Activated CD4-positive, alpha-beta memory T cell treated with anti-CD3 and anti-CD28 coated beads for 36 hours (primary cell): Measurements from ENCODE around the gene ILDR2. TPM values are rescaled to one million over a fixed set of nuclear protein-coding genes. Genes with fewer than 3 reads are reported as not detected.
A peak's percentile ranks its signal among the peaks of the same experiment; 100 is the strongest.

Source experiments
- CTCF ChIA-PET: fragments of 350-600 bp; sonication (Branson Sonifier 250); formaldehyde crosslinking; loops from one replicate; lab custom pipeline; 2021; ENCODE audit warnings: antibody characterized with exemption, inconsistent platforms; lab: Charles Lee
- POLR2A ChIA-PET: fragments of 350-600 bp; sonication (Branson Sonifier 250); formaldehyde crosslinking; loops from one replicate; lab custom pipeline; 2021; ENCODE audit warnings: antibody characterized with exemption; lab: Charles Lee
- DNase-seq: peaks from one replicate; pipeline ENCODE4 v3.0.0-alpha.2; 2020
- H3K27ac Mint-ChIP-seq: one replicate; pipeline ENCODE4 v1.8.0; 2021; ENCODE audit warnings: mixed read lengths
- H3K27me3 Mint-ChIP-seq: one replicate; pipeline ENCODE4 v1.8.0; 2021; ENCODE audit warnings: mixed read lengths
- H3K36me3 Mint-ChIP-seq: one replicate; pipeline ENCODE4 v1.8.0; 2021; ENCODE audit warnings: mixed read lengths
- H3K4me1 Mint-ChIP-seq: one replicate; pipeline ENCODE4 v1.8.0; 2021; ENCODE audit warnings: low read depth, mixed read lengths
- H3K4me3 Mint-ChIP-seq: one replicate; pipeline ENCODE4 v1.8.0; 2021; ENCODE audit warnings: mild to moderate bottlenecking, mixed read lengths
- H3K9me3 Mint-ChIP-seq: one replicate; pipeline ENCODE4 v1.8.0; 2021; ENCODE audit warnings: mixed read lengths
- intact Hi-C: fragments of 100-400 bp; cut with micrococcal nuclease; formaldehyde crosslinking; loops from one replicate; pipeline ENCODE4 v1.15.1; 2023
- total RNA-seq, 2 experiments: library from RNA; stranded (reverse); gene quantifications; one replicate each; pipeline ENCODE4 v1.2.3, GENCODE V29; 2021

The ILDR2 gene
- total RNA-seq, 2 experiments from 2014 or later = 12.5 to 13.0 TPM

DNA sequence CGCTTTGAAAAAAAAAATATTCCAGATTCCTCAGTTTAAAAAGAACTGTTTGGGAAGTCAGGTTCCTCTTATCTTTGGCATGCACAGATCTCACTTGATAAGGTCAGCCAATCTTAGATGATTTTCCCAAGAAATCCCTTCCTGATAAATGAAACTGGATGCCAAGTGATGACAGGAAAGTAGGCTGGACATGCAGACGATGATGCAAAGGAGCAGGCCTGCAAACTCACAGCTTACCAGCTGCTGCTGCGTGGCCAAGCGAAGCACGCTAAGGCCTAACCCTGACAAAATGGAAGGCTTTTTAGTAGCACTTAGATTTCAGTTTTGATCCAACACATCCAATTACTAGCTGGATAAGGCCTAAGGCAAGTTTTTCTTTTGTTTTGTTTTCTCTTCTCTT is 109.4 kb downstream of the ILDR2 start:
- Mint-ChIP-seq H3K9me3 (no peaks in the 10 kb centered on the region), H3K27me3 (no peaks in the 10 kb centered on the region), H3K4me3 (no peak overlapping the region), H3K27ac (no peak overlapping the region), H3K4me1 (peaks cover 27% of the 10 kb centered on the region), H3K36me3 (peaks cover 29% of the 10 kb centered on the region)
- DNase-seq = no peak
- intact Hi-C loops = no loop called here
- CTCF ChIA-PET = no interaction called here
- POLR2A ChIA-PET = no interaction called here

- peak overlapping the region; percentile 9 for H3K27ac Mint-ChIP-seq
- H3K27me3 Mint-ChIP-seq = no peaks in the 10 kb centered on the region
- H3K4me1 Mint-ChIP-seq = peaks cover 14% of the 10 kb centered on the region
- H3K4me3 Mint-ChIP-seq = no peak overlapping the region
- POLR2A ChIA-PET = no interaction called here
- H3K9me3 Mint-ChIP-seq = no peaks in the 10 kb centered on the region
- no peak for DNase-seq
- peaks cover 37% of the 10 kb centered on the region for H3K36me3 Mint-ChIP-seq
- CTCF ChIA-PET = no interaction called here
- intact Hi-C loops = loop anchor here (10.0 kb wide), 1 partner anchor 1095 kb away; the partner anchor contains the start of gene TMCO1
These were observed 115.7 kb downstream of the ILDR2 start for GRCh38 chr1:166859597-166859996.

DNA sequence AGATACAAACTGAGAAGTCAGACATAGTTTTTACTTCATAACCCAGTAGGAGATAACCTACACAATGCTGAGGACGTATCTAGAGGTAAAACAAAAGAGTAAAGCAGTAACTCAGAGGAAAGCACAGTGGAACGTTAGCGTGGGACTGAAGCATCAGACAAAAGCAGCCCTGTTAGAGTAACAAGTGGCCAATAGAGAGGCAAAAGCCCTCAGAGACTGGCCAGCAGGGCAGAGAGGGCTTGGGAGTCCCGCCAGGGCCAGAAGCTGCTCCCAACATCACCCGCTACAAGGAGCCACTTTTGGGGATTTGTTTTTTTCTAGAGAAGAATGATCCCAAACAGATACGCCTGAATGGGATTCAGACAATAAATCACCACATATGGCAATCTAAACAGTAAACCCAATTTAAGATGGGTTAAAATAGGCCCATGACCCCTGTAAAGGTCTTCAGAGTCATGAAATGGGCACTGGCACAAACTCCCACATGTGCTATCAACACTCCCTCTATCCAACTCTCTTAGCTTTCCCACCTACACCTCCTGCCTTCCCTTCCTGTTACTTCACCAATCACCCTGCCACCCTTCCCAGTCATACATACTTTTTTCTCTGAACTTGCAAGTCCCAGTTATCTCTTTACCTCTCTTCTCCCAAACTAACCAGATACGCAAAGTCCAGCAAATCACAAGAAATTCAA is 116.5 kb downstream of the ILDR2 start:
- Mint-ChIP-seq H3K27me3 (no peaks in the 10 kb centered on the region), H3K27ac (peak overlapping the region; percentile 9), H3K4me1 (peaks cover 19% of the 10 kb centered on the region), H3K4me3 (no peak overlapping the region), H3K9me3 (no peaks in the 10 kb centered on the region), H3K36me3 (peaks cover 40% of the 10 kb centered on the region)
- DNase-seq = no peak
- POLR2A ChIA-PET = interaction anchor here (1.5 kb wide), 1 partner anchor 17 kb away, joined by 5 read pairs; the partner anchor contains the start of gene TADA1
- CTCF ChIA-PET = no interaction called here
- intact Hi-C loops = loop anchor here (10.0 kb wide), 1 partner anchor 1094 kb away; the partner anchor contains the start of gene TMCO1

Other genes with a start within 250 kb of the ILDR2 start
- 10 to 100 TPM; 43.0 to 43.1 TPM for gene POGK, start 136.1 kb downstream of the ILDR2 start, total RNA-seq
- 10 to 100 TPM; 16.9 to 18.3 TPM for gene TADA1, start 99.3 kb downstream of the ILDR2 start, total RNA-seq
- gene MAEL, start 13.7 kb upstream of the ILDR2 start, total RNA-seq = under 1 TPM in 1 of 2 experiments, not detected in 1; 0.19 TPM
- 1 to 10 TPM; 1.8 to 1.9 TPM for gene GPA33, start 114.8 kb upstream of the ILDR2 start, total RNA-seq
- gene STYXL2, start 118.5 kb upstream of the ILDR2 start, total RNA-seq = not detected
- gene POU2F1, start 245.3 kb upstream of the ILDR2 start, total RNA-seq = 10 to 100 TPM; 17.7 to 20.1 TPM